ENCODE data around the gene TOMM34.

Gene TOMM34

GRCh38 chr20:44960103-44960852, at the start of gene TOMM34:
Gene TOMM34 (minus strand): TSS chr20:44960397. CDS start chr20:44960333, 64 bp downstream.
- TF ChIP-seq, protein P1, sequence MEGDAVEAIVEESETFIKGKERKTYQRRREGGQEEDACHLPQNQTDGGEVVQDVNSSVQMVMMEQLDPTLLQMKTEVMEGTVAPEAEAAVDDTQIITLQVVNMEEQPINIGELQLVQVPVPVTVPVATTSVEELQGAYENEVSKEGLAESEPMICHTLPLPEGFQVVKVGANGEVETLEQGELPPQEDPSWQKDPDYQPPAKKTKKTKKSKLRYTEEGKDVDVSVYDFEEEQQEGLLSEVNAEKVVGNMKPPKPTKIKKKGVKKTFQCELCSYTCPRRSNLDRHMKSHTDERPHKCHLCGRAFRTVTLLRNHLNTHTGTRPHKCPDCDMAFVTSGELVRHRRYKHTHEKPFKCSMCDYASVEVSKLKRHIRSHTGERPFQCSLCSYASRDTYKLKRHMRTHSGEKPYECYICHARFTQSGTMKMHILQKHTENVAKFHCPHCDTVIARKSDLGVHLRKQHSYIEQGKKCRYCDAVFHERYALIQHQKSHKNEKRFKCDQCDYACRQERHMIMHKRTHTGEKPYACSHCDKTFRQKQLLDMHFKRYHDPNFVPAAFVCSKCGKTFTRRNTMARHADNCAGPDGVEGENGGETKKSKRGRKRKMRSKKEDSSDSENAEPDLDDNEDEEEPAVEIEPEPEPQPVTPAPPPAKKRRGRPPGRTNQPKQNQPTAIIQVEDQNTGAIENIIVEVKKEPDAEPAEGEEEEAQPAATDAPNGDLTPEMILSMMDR (IDR thresholded peaks at IDR 0.05): no peak
- H3K4me3 ChIP-seq: peak within 1 kb of the TSS; percentile 95
- peak; percentile 92 for DNase-seq (ENCODE audit: low spot score)
- peak within 1 kb of the TSS; percentile 58 to 91 for H3K27ac ChIP-seq

DNA sequence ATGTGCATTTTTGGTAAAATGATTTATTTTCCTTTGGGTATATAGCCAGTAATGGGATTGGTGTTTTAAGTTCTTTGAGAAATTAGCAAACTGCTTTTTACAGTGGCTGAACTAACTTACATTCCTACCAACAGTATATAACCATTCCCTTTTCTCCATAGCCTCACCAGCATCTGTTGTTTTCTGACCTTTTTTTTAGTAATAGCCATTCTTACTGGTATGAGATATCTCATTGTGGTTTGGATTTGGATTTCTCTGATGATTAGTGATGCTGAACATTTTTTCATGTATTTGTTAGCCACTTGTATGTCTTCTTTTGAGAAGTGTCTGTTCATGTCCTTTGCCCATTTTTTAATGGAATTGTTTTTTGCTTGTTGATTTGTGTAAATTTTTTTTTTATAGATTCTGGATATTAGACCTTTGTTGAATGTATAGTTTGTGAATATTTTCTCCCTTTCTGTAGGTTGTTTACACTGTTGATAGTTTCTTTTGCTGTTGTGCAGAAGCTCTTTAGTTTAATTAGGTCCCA, 48.4 kb upstream of the TOMM34 start:
- Histone ChIP-seq H3K4me3 (no peak overlapping the region), H3K27ac (no peak overlapping the region)
- TF ChIP-seq, protein P1 (IDR thresholded peaks at IDR 0.05): no peak
- no peak for DNase-seq (ENCODE audit: low spot score)

DNA sequence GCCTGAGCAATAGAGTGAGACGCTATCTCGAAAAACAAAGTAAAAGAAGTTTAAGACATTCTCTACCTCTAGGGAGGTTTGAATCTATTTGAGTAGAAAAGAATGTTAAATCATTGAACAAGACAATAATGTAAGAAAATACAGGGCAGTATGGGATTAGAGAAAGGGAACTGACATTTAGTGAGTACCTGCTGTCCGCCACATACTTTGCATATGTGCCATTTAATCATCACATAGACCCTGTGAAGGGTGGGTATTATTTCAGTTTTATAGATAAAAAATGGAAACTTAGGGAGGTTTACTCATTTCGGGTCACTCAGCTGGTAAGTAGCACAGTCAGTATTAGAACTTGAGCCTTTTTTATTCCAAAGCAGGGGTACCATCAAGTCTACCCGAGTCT, 37.5 kb upstream of the TOMM34 start:
- no peak overlapping the region for H3K27ac ChIP-seq
- DNase-seq (ENCODE audit: low spot score): no peak
- TF ChIP-seq, protein P1 (IDR thresholded peaks at IDR 0.05): no peak
- H3K4me3 ChIP-seq: no peak overlapping the region

DNA sequence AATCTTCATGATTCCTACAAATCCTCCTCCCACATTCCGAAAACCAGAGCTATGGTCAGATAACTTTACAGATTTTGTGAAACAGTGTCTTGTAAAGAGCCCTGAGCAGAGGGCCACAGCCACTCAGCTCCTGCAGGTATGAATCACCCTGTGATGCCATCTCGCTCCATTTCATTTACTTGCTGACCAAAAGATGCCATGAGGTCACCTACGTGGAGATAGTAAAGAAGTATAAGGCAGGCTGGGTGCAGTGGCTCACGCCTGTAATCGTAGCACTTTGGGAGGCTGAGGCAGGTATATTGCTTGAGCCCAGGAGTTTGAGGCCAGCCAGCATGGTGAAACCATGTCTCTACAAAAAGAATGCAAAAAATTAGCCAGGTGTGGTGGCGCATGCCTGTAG, 37.0 kb upstream of the TOMM34 start:
- no peak overlapping the region for H3K27ac ChIP-seq
- no peak for DNase-seq (ENCODE audit: low spot score)

DNA sequence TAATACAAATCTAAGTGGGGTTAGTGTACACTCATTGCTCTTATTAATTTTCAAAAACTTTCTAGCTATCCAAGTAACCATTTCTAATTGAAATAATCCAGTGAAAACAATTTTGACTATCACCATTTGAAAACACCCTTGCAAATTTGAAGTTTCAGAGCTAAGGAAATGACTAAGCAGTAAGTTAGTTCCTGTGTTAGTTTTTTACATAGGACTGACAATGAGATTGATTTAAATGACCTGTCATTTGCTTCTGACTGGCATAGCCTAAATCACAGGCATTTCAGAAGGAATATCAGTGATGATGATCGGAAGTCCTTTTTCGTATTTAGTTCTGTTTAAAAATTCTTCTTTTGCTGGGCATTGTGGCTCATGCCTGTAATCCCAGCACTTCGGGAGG, 33.1 kb upstream of the TOMM34 start:
- no peak for DNase-seq (ENCODE audit: low spot score)
- H3K4me3 ChIP-seq: no peak overlapping the region
- TF ChIP-seq, protein P1 (IDR thresholded peaks at IDR 0.05): no peak
- H3K27ac ChIP-seq: no peak overlapping the region

More for the DNA sequence above, 37.0 kb upstream of the TOMM34 start:
- TF ChIP-seq, protein P1 (IDR thresholded peaks at IDR 0.05): no peak
- no peak overlapping the region for H3K4me3 ChIP-seq

GRCh38 chr20:44990957-44991356, 30.8 kb upstream of the TOMM34 start:
- TF ChIP-seq, protein P1 (IDR thresholded peaks at IDR 0.05): no peak
- DNase-seq (ENCODE audit: low spot score): no peak
- H3K4me3 ChIP-seq: peak overlapping the region; percentile 48
- H3K27ac ChIP-seq: peak overlapping the region; percentile 41 to 75

GRCh38 chr20:44990425-44990824, 30.2 kb upstream of the TOMM34 start:
- DNase-seq (ENCODE audit: low spot score): no peak
- Histone ChIP-seq H3K4me3 (peak overlapping the region; percentile 48), H3K27ac (peak overlapping the region; percentile 41 to 75)
- TF ChIP-seq, protein P1 (IDR thresholded peaks at IDR 0.05): no peak
